ENCODE data around the gene MCF2L2.

MCF2L2 gene

DNA sequence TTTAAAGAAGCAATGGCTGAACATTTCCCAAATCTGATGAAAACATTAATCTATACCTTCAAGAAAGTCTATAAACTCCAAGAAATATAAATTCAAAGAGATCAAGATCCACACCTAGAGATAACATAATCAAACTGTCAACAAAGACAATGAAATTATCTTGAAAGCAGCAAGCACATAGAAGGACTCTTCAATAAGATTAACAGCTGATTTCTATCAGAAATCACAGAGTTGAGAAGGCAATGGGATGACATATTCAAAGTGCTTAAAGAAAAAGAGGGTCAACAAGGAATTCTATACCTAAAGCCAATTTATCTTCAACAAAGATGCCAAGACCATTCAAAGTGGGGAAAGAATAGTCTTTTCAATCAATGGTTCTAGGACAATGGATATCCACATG lies 224.7 kb downstream of the MCF2L2 start:
- TF ChIP-seq FOXM1 (IDR thresholded peaks at IDR 0.05; ENCODE audit: borderline replicate concordance), result no peak
- no peak for TF ChIP-seq ARNT (IDR thresholded peaks at IDR 0.05)
- no peak for TF ChIP-seq NFRKB (IDR thresholded peaks at IDR 0.05)
- no peak for TF ChIP-seq TARDBP (IDR thresholded peaks at IDR 0.05)
- TF ChIP-seq SUZ12 (IDR thresholded peaks at IDR 0.05), result no peak
- no peak for TF ChIP-seq FOXK2 (IDR thresholded peaks at IDR 0.05)
- no peak for TF ChIP-seq SP1 (IDR thresholded peaks at IDR 0.05)
- TF ChIP-seq CTBP1 (IDR thresholded peaks at IDR 0.05; ENCODE audit: borderline replicate concordance), result no peak
- TF ChIP-seq FOXA1 (IDR thresholded peaks at IDR 0.05), result no peak
- TF ChIP-seq HDGF (IDR thresholded peaks at IDR 0.05; ENCODE audit: borderline replicate concordance), result no peak
- no peak for TF ChIP-seq BHLHE40 (IDR thresholded peaks at IDR 0.05; ENCODE audit: borderline replicate concordance)
- no peak for TF ChIP-seq ZNF384 (IDR thresholded peaks at IDR 0.05)
- no peak for TF ChIP-seq L3MBTL2 (conservative IDR thresholded peaks at IDR 0.05)
- no peak for TF ChIP-seq LEF1 (IDR thresholded peaks at IDR 0.05; ENCODE audit: borderline replicate concordance)
- TF ChIP-seq, protein P1, sequence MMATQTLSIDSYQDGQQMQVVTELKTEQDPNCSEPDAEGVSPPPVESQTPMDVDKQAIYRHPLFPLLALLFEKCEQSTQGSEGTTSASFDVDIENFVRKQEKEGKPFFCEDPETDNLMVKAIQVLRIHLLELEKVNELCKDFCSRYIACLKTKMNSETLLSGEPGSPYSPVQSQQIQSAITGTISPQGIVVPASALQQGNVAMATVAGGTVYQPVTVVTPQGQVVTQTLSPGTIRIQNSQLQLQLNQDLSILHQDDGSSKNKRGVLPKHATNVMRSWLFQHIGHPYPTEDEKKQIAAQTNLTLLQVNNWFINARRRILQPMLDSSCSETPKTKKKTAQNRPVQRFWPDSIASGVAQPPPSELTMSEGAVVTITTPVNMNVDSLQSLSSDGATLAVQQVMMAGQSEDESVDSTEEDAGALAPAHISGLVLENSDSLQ (IDR thresholded peaks at IDR 0.05), result no peak
- DNase-seq (ENCODE audit: extremely low spot score), result no peak
- ChIA-PET CTCF (interaction anchor here (0.6 kb wide), 1 partner anchor 1086 kb away, joined by 3 read pairs; no protein-coding TSS in a partner anchor), POLR2A (no interaction called here)

DNA sequence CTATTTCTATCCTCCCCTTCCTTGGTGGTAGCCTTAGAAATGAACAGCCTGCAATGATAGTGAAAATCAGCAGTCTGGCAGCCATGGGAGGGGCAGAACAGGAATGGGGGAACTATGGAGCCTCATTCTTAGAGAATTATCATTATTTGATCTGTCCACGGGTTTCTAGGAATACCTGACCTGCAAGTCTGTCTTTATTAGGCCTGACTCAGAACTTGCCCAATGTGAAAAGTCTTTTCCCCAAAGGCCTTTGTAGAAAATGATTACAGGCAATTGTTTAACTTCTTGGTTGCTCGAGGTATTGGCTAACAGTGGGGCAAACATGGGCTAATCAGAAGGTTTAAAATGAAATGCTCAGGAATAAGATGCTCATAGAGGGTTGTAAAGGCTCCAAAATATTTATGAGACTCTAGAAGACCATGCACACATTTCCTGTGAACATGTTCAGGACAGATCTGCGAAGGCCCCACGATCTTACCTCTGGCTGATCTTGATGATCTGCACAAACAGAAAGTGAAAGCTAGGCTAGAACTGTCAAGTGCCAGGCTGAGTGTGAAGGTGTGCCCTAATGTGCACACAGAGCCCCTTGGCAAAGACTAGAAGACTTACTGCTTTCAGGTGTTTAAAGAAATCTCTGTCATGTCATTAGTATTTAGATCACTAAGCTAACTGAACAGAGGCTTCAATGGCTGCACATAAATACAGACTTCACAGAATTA lies 226.3 kb downstream of the MCF2L2 start:
- CTCF ChIA-PET, result no interaction called here

DNA sequence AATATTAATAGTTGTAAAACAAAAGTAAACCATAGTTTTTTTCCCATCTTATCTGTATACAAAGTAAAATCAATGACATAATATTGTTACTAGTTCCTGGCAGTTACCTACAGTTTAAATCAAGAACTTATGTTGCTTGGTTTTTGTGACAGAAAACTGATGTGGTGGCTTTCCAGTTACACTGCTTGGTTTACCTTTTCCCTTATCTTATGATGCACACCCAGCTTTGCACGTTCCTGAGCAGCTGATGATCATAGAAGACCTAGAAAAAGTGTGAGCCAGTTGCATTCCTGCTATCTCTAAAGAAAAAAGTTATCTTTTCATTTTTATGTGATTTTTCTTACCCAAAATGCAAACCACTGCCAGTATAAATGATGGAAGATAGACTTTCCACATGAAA lies 229.5 kb downstream of the MCF2L2 start:
- DNase-seq (ENCODE audit: extremely low spot score), result no peak
- ChIA-PET POLR2A (no interaction called here), CTCF (no interaction called here)
- no peak for TF ChIP-seq L3MBTL2 (conservative IDR thresholded peaks at IDR 0.05)
- no peak for TF ChIP-seq TARDBP (IDR thresholded peaks at IDR 0.05)
- TF ChIP-seq, protein P1 (IDR thresholded peaks at IDR 0.05), result no peak
- TF ChIP-seq FOXM1 (IDR thresholded peaks at IDR 0.05; ENCODE audit: borderline replicate concordance), result no peak
- no peak for TF ChIP-seq NFRKB (IDR thresholded peaks at IDR 0.05)
- TF ChIP-seq HDGF (IDR thresholded peaks at IDR 0.05; ENCODE audit: borderline replicate concordance), result no peak
- no peak for TF ChIP-seq FOXA1 (IDR thresholded peaks at IDR 0.05)
- TF ChIP-seq ZNF384 (IDR thresholded peaks at IDR 0.05), result no peak
- no peak for TF ChIP-seq BHLHE40 (IDR thresholded peaks at IDR 0.05; ENCODE audit: borderline replicate concordance)
- no peak for TF ChIP-seq ELF4 (IDR thresholded peaks at IDR 0.05)
- TF ChIP-seq SUZ12 (IDR thresholded peaks at IDR 0.05), result no peak
- no peak for TF ChIP-seq FOXK2 (IDR thresholded peaks at IDR 0.05)
- TF ChIP-seq LEF1 (IDR thresholded peaks at IDR 0.05; ENCODE audit: borderline replicate concordance), result no peak
- TF ChIP-seq SP1 (IDR thresholded peaks at IDR 0.05), result no peak
- no peak for TF ChIP-seq ARNT (IDR thresholded peaks at IDR 0.05)

More for the DNA sequence above, 226.3 kb downstream of the MCF2L2 start:
- no peak for TF ChIP-seq CTBP1 (IDR thresholded peaks at IDR 0.05; ENCODE audit: borderline replicate concordance)
- no peak for TF ChIP-seq SP1 (IDR thresholded peaks at IDR 0.05)
- no peak for TF ChIP-seq FOXA1 (IDR thresholded peaks at IDR 0.05)
- no peak for TF ChIP-seq FOXM1 (IDR thresholded peaks at IDR 0.05; ENCODE audit: borderline replicate concordance)
- no peak for TF ChIP-seq LEF1 (IDR thresholded peaks at IDR 0.05; ENCODE audit: borderline replicate concordance)
- TF ChIP-seq SUZ12 (IDR thresholded peaks at IDR 0.05), result no peak
- no peak for TF ChIP-seq L3MBTL2 (conservative IDR thresholded peaks at IDR 0.05)
- TF ChIP-seq, protein P1 (IDR thresholded peaks at IDR 0.05), result no peak
- no peak for TF ChIP-seq TARDBP (IDR thresholded peaks at IDR 0.05)
- no peak for TF ChIP-seq HDGF (IDR thresholded peaks at IDR 0.05; ENCODE audit: borderline replicate concordance)
- no peak for TF ChIP-seq FOXK2 (IDR thresholded peaks at IDR 0.05)
- TF ChIP-seq ARNT (IDR thresholded peaks at IDR 0.05), result no peak
- POLR2A ChIA-PET, result no interaction called here
- DNase-seq (ENCODE audit: extremely low spot score), result no peak

DNA sequence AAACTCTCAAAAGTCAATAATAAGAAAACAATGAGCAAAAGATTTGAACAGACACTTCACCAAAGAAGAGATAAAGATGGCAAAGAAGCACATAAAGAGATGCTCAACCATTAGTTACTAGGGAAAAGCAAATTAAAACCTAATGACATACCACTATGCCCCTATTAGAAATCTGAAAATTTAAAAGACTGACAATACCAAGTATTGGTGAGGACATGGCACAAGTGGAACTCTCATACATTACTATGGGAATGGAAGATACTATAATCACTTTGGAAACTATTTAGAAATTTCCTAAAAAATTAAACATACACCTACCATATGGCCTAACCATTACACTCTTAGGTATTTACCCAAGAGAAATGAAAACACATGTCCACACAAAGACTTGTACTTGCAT lies 230.7 kb downstream of the MCF2L2 start:
- CTCF ChIA-PET, result no interaction called here
- TF ChIP-seq, protein P1 (IDR thresholded peaks at IDR 0.05), result no peak
- TF ChIP-seq ELF4 (IDR thresholded peaks at IDR 0.05) (no peak), NFRKB (IDR thresholded peaks at IDR 0.05) (no peak), TARDBP (IDR thresholded peaks at IDR 0.05) (no peak), LEF1 (IDR thresholded peaks at IDR 0.05; ENCODE audit: borderline replicate concordance) (no peak), L3MBTL2 (conservative IDR thresholded peaks at IDR 0.05) (no peak)
- POLR2A ChIA-PET, result no interaction called here
- no peak for DNase-seq (ENCODE audit: extremely low spot score)

DNA sequence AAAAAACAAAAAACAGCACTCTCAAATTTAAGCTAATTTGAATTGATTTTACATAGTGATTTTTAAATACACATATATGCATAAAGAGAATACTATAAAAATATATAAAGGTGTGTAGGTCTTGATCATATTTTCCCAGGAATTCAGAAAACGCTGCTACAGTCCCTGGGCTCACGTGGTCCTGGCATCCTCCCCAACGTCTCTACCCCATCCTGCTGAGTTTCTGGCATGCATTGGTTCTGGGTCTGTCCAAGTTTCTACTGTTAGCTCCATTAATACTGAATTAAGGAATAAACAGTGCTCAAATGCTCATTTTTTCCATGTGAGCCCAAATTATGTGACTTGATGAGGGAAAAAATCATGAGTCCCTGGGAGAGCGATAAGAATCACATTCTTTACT lies 233.2 kb downstream of the MCF2L2 start:
- no peak for DNase-seq (ENCODE audit: extremely low spot score)
- ChIA-PET POLR2A (no interaction called here), CTCF (no interaction called here)
- TF ChIP-seq ELF4 (IDR thresholded peaks at IDR 0.05), result no peak
- TF ChIP-seq FOXA1 (IDR thresholded peaks at IDR 0.05), result no peak
- TF ChIP-seq SUZ12 (IDR thresholded peaks at IDR 0.05), result no peak
- TF ChIP-seq NFRKB (IDR thresholded peaks at IDR 0.05), result no peak
- no peak for TF ChIP-seq LEF1 (IDR thresholded peaks at IDR 0.05; ENCODE audit: borderline replicate concordance)
- TF ChIP-seq HDGF (IDR thresholded peaks at IDR 0.05; ENCODE audit: borderline replicate concordance), result no peak
- TF ChIP-seq CTBP1 (IDR thresholded peaks at IDR 0.05; ENCODE audit: borderline replicate concordance), result no peak
- no peak for TF ChIP-seq SP1 (IDR thresholded peaks at IDR 0.05)
- no peak for TF ChIP-seq ZNF384 (IDR thresholded peaks at IDR 0.05)
- no peak for TF ChIP-seq L3MBTL2 (conservative IDR thresholded peaks at IDR 0.05)
- no peak for TF ChIP-seq FOXM1 (IDR thresholded peaks at IDR 0.05; ENCODE audit: borderline replicate concordance)
- no peak for TF ChIP-seq FOXK2 (IDR thresholded peaks at IDR 0.05)
- no peak for TF ChIP-seq TARDBP (IDR thresholded peaks at IDR 0.05)
- no peak for TF ChIP-seq BHLHE40 (IDR thresholded peaks at IDR 0.05; ENCODE audit: borderline replicate concordance)
- no peak for TF ChIP-seq ARNT (IDR thresholded peaks at IDR 0.05)
- TF ChIP-seq, protein P1 (IDR thresholded peaks at IDR 0.05), result no peak

All from HEK293T (cell line).